Glutamatergic neuron (in vitro differentiated cells): ENCODE results near the gene ALX3. TPM values are rescaled to one million over a fixed set of nuclear protein-coding genes. Genes with fewer than 3 reads are reported as not detected.
"Not testable (repeated sequence)": the region's sequence is repeated elsewhere in the genome, so short reads cannot be mapped to it uniquely, and the experiment has no call there.

Experiments used
- DNase-seq: peaks from one replicate; pipeline ENCODE4 v3.0.0; 2022
- H3K27ac Mint-ChIP-seq: one replicate; pipeline ENCODE4 v1.8.0; 2020; ENCODE audit warnings: mild to moderate bottlenecking, mixed read lengths, inconsistent platforms; ENCODE audit not compliant: unreplicated experiment
- H3K27me3 Mint-ChIP-seq: one replicate; pipeline ENCODE4 v1.8.0; 2020; ENCODE audit warnings: mild to moderate bottlenecking, moderate library complexity, mixed read lengths, inconsistent platforms; ENCODE audit not compliant: unreplicated experiment
- H3K36me3 Mint-ChIP-seq: one replicate; pipeline ENCODE4 v1.8.0; 2020; ENCODE audit warnings: mild to moderate bottlenecking, mixed read lengths, inconsistent platforms; ENCODE audit not compliant: unreplicated experiment
- H3K4me1 Mint-ChIP-seq: one replicate; pipeline ENCODE4 v1.8.0; 2020; ENCODE audit warnings: mild to moderate bottlenecking, low read depth, mixed read lengths, inconsistent platforms; ENCODE audit not compliant: unreplicated experiment
- H3K4me3 Mint-ChIP-seq: one replicate; pipeline ENCODE4 v1.8.0; 2020; ENCODE audit warnings: mild to moderate bottlenecking, mixed read lengths, inconsistent platforms; ENCODE audit not compliant: unreplicated experiment
- H3K9me3 Mint-ChIP-seq: one replicate; pipeline ENCODE4 v1.8.0; 2020; ENCODE audit warnings: mild to moderate bottlenecking, moderate library complexity, mixed read lengths, inconsistent platforms; ENCODE audit not compliant: unreplicated experiment
- CTCF ChIP-seq: fragments of 200-600 bp; sonication (generic); IDR thresholded peaks from one replicate; pipeline ENCODE4 v1.5.0; 2021; ENCODE audit not compliant: partially characterized antibody, unreplicated experiment
- total RNA-seq: library from RNA; stranded (reverse); fragmentation: NEBNext Ultra II Directional; extraction: Animal tissue kit (Norgen Biotek cat#: 25700); gene quantifications from one replicate; pipeline ENCODE4 v1.2.1, GENCODE V29; 2021; ENCODE audit not compliant: unreplicated experiment

The ALX3 gene
- total RNA-seq, 1 donor from 2014 or later, result not detected

- Mint-ChIP-seq H3K4me1 (peaks cover 5% of the 10 kb centered on the region), H3K36me3 (no peaks in the 10 kb centered on the region), H3K9me3 (peaks cover 6% of the 10 kb centered on the region), H3K27ac (no peak overlapping the region), H3K4me3 (no peak overlapping the region), H3K27me3 (peaks cover 46% of the 10 kb centered on the region)
- no peak for TF ChIP-seq CTCF
- no peak for DNase-seq
These were observed 12.0 kb upstream of the ALX3 start for GRCh38 chr1:110082477-110082876.

DNA sequence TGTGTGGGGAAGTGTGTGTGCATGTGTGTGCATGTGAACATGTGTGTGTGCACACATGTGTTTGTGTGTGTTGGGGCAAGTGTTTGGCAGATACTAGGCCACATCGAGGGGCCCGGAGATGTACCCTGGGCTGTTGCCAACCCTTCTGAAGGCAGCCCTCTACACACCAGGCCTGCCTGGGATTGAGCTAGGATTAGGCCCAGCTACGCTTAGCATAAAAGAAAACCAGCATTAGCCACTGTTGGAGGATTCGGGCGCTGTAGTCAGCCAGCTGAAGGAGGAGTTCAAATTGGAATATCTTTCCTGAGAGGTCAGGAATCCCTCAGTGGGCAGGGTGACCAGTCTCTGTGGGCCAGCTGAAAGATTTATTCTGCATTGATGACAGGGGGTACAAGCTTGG, 10.6 kb upstream of the ALX3 start:
- no peak overlapping the region for H3K4me3 Mint-ChIP-seq
- no peak for DNase-seq
- H3K4me1 Mint-ChIP-seq, result peaks cover 5% of the 10 kb centered on the region
- H3K9me3 Mint-ChIP-seq, result peaks cover 2% of the 10 kb centered on the region
- H3K36me3 Mint-ChIP-seq, result no peaks in the 10 kb centered on the region
- H3K27ac Mint-ChIP-seq, result no peak overlapping the region
- H3K27me3 Mint-ChIP-seq, result peaks cover 38% of the 10 kb centered on the region
- TF ChIP-seq CTCF, result no peak

- H3K36me3 Mint-ChIP-seq, H3K4me3 Mint-ChIP-seq, H3K9me3 Mint-ChIP-seq, H3K4me1 Mint-ChIP-seq, DNase-seq, H3K27ac Mint-ChIP-seq: not testable (repeated sequence)
- peaks cover 31% of the 10 kb centered on the region for H3K27me3 Mint-ChIP-seq
These were observed 9.5 kb upstream of the ALX3 start for GRCh38 chr1:110079995-110080394.

DNA sequence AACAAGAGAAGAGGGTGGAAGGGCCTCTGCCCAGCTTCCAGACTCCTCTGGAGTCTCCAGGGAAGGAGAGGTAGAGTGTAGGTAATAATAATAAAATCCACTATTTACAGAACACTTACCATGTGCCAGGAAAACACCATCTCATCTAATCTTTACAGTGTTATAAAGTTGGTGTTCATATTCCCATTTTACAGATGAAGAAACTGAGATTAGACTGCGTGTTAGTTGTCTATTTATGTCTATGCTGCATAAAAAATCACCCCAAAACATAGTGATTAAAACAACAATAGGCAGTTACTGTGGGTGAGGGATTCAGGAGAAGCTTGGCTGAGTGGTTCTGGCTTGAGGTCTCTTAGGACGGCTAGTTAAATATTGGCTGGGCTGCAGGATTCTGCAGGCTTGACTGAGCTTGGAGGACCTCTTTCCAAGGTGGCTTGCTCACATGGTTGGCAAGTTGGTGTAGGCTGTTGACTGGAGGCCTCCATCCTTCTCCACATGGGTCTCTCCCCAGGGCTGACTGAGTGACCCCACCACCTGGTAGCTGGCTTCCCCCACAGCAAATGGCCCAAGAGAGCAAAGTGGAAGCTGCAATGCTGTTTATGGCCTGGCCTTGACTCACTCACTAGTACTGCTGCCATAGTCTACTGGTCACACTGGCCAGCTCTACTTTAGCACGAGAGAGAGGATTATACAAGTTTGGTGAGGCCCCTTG, 6.5 kb upstream of the ALX3 start:
- Mint-ChIP-seq H3K27me3 (peaks cover 28% of the 10 kb centered on the region), H3K9me3 (peaks cover 4% of the 10 kb centered on the region), H3K36me3 (no peaks in the 10 kb centered on the region), H3K4me1 (no peaks in the 10 kb centered on the region), H3K27ac (no peak overlapping the region), H3K4me3 (no peak overlapping the region)
- no peak for DNase-seq
- no peak for TF ChIP-seq CTCF

- Mint-ChIP-seq H3K27ac (no peak overlapping the region), H3K4me3 (no peak overlapping the region), H3K36me3 (no peaks in the 10 kb centered on the region), H3K9me3 (peaks cover 8% of the 10 kb centered on the region), H3K4me1 (peaks cover 4% of the 10 kb centered on the region), H3K27me3 (peaks cover 18% of the 10 kb centered on the region)
- TF ChIP-seq CTCF, result no peak
- DNase-seq, result no peak
These were observed 3.7 kb upstream of the ALX3 start for GRCh38 chr1:110074166-110074565.

DNA sequence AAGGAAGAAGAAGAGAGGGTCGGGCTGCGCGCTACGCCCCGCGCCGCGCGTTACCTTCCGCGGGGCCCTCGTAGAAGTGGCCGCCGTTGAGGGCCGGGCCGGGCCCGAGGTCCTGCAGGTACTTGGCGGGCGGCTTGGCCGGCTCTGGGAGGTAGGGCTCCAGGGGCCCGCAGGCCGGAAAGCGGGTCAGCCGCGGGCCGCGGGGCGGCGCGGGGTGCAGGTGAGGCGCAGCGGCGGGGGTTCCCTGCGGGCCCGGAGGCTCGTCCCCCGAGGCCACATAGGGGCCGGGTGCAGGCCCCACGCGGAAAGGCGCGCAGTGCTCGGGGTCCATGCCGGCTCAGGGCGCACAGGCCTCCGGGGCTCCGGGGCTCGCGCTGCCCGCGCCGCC, 196 bp downstream of the ALX3 start:
- Mint-ChIP-seq H3K9me3 (peaks cover 10% of the 10 kb centered on the region), H3K4me1 (peaks cover 4% of the 10 kb centered on the region), H3K4me3 (no peak overlapping the region), H3K27me3 (peaks cover 33% of the 10 kb centered on the region), H3K36me3 (peaks cover 9% of the 10 kb centered on the region), H3K27ac (no peak overlapping the region)
- no peak for DNase-seq
- TF ChIP-seq CTCF, result no peak
